ENCODE results near the gene USP32. TPM values are rescaled to one million over a fixed set of nuclear protein-coding genes. Genes with fewer than 3 reads are reported as not detected.
A peak's percentile ranks its signal among the peaks of the same experiment; 100 is the strongest.
"Not testable (repeated sequence)": the region's sequence is repeated elsewhere in the genome, so short reads cannot be mapped to it uniquely, and the experiment has no call there.

USP32 gene
- total RNA-seq, 2 donors from 2014 or later: 54.1 to 74.3 TPM

DNA sequence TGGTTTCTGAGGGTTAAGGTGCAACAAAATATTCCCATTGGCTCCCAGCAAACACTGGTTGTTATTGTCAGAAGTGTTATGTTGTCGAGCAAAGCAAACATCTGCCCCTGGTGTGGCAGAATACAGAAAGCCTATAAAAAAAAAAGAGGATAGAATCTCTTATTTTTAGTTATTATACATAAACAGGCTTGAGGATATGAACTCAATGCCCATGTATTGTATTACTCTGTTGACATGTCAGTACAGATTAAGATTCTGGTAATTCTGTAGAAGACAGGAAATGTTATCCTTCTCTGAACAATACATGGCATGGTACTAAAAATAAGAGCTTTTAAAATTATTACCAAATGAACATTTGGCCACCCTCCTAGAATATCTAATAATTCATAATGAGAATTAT lies 168.5 kb downstream of the USP32 start:
- TF ChIP-seq, protein P1, sequence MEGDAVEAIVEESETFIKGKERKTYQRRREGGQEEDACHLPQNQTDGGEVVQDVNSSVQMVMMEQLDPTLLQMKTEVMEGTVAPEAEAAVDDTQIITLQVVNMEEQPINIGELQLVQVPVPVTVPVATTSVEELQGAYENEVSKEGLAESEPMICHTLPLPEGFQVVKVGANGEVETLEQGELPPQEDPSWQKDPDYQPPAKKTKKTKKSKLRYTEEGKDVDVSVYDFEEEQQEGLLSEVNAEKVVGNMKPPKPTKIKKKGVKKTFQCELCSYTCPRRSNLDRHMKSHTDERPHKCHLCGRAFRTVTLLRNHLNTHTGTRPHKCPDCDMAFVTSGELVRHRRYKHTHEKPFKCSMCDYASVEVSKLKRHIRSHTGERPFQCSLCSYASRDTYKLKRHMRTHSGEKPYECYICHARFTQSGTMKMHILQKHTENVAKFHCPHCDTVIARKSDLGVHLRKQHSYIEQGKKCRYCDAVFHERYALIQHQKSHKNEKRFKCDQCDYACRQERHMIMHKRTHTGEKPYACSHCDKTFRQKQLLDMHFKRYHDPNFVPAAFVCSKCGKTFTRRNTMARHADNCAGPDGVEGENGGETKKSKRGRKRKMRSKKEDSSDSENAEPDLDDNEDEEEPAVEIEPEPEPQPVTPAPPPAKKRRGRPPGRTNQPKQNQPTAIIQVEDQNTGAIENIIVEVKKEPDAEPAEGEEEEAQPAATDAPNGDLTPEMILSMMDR (conservative IDR thresholded peaks at IDR 0.05): no peak
- Histone ChIP-seq H3K4me3 (ENCODE audit: low read length) (no peak overlapping the region), H3K36me3 (ENCODE audit: control insufficient read depth, insufficient read depth, low read length) (peaks cover 45% of the 10 kb centered on the region), H3K4me1 (ENCODE audit: control insufficient read depth, insufficient read depth, low read length) (peaks cover 4% of the 10 kb centered on the region), H3K9ac (ENCODE audit: extremely low read depth, low read length, poor library complexity, severe bottlenecking) (no peak overlapping the region), H3K9me3 (ENCODE audit: control insufficient read depth, low read length) (no peaks in the 10 kb centered on the region), H3K27ac (ENCODE audit: low read depth, low read length) (no peak overlapping the region), H3K27me3 (ENCODE audit: control insufficient read depth, insufficient read depth, low read length, poor library complexity, severe bottlenecking) (no peaks in the 10 kb centered on the region)
- H3K27ac Mint-ChIP-seq: peak overlapping the region; percentile 81
- peaks cover 40% of the 10 kb centered on the region for H3K36me3 Mint-ChIP-seq (ENCODE audit: low read depth)
- no peak for DNase-seq
- H3K4me1 Mint-ChIP-seq: peaks cover 8% of the 10 kb centered on the region
- 100% methylated on average over 1 of the region's 1 CpG; no CpG with 5 or more reads in 1 of the 2 experiments for WGBS, 2 experiments (ENCODE audit: insufficient coverage in 1 of 2, insufficient read length in 1 of 2)
- no peaks in the 10 kb centered on the region for H3K27me3 Mint-ChIP-seq (ENCODE audit: insufficient read depth)
- no peaks in the 10 kb centered on the region for H3K9me3 Mint-ChIP-seq
- H3K4me3 Mint-ChIP-seq: no peak overlapping the region

DNA sequence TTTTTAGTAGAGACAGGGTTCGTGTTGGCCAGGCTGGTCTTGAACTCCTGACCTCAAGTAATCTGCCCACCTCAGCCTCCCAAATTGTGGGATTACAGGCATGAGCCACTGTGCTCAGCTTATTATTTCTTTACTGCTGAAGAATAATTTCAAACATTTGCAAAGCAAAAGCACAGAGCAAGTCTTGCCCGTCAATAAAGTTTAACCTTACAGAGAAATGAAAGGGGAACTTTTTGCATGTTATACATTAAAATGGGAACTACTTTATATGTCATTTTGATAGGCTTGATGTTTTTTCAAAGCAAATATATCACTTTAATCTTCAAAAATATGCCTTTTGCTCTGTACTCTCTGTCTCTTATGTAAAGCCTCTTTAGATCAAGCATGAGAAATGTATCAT lies 173.2 kb downstream of the USP32 start:
- not testable (repeated sequence) for H3K4me1 Mint-ChIP-seq; H3K4me1 ChIP-seq (ENCODE audit: control insufficient read depth, insufficient read depth, low read length); H3K4me3 Mint-ChIP-seq; DNase-seq; H3K27me3 ChIP-seq (ENCODE audit: control insufficient read depth, insufficient read depth, low read length, poor library complexity, severe bottlenecking); H3K27ac ChIP-seq (ENCODE audit: low read depth, low read length); H3K4me3 ChIP-seq (ENCODE audit: low read length); H3K9me3 Mint-ChIP-seq; H3K9ac ChIP-seq (ENCODE audit: extremely low read depth, low read length, poor library complexity, severe bottlenecking); H3K9me3 ChIP-seq (ENCODE audit: control insufficient read depth, low read length); H3K27me3 Mint-ChIP-seq (ENCODE audit: insufficient read depth); H3K27ac Mint-ChIP-seq
- H3K36me3 Mint-ChIP-seq (ENCODE audit: low read depth): peaks cover 31% of the 10 kb centered on the region
- peaks cover 32% of the 10 kb centered on the region for H3K36me3 ChIP-seq (ENCODE audit: control insufficient read depth, insufficient read depth, low read length)
- WGBS, 2 experiments (ENCODE audit: insufficient coverage in 1 of 2, insufficient read length in 1 of 2): 86 to 92% methylated on average over 2 of the region's 2 CpGs

DNA sequence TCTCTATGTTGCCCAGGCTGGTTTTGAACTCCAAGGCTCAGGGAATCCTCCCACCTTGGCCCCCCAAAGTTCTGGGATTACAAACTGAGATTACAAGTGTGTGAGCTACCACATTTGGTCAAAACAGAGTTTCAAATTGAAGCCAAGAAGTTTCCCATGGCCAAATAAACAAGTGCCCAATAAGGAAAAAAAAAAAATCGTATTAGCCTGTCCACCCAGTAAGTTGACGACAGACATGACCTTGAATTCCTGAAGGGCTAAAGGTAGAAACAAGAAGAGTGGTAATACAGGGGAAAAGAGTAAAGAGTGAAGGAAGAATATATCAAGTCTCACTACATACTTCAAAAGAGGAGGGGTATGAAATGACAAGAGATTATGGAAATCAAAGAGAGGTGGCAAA lies 176.0 kb downstream of the USP32 start:
- not testable (repeated sequence) for H3K27me3 ChIP-seq (ENCODE audit: control insufficient read depth, insufficient read depth, low read length, poor library complexity, severe bottlenecking); H3K9me3 Mint-ChIP-seq; H3K27me3 Mint-ChIP-seq (ENCODE audit: insufficient read depth); H3K4me3 Mint-ChIP-seq; H3K9ac ChIP-seq (ENCODE audit: extremely low read depth, low read length, poor library complexity, severe bottlenecking); H3K4me1 ChIP-seq (ENCODE audit: control insufficient read depth, insufficient read depth, low read length); H3K4me1 Mint-ChIP-seq; H3K27ac Mint-ChIP-seq; H3K27ac ChIP-seq (ENCODE audit: low read depth, low read length); H3K4me3 ChIP-seq (ENCODE audit: low read length); H3K9me3 ChIP-seq (ENCODE audit: control insufficient read depth, low read length); DNase-seq
- no CpG with 5 or more reads among the region's 2 CpGs for WGBS, 2 experiments (ENCODE audit: insufficient coverage in 1 of 2, insufficient read length in 1 of 2)
- H3K36me3 ChIP-seq (ENCODE audit: control insufficient read depth, insufficient read depth, low read length): peaks cover 11% of the 10 kb centered on the region
- H3K36me3 Mint-ChIP-seq (ENCODE audit: low read depth): peaks cover 18% of the 10 kb centered on the region

DNA sequence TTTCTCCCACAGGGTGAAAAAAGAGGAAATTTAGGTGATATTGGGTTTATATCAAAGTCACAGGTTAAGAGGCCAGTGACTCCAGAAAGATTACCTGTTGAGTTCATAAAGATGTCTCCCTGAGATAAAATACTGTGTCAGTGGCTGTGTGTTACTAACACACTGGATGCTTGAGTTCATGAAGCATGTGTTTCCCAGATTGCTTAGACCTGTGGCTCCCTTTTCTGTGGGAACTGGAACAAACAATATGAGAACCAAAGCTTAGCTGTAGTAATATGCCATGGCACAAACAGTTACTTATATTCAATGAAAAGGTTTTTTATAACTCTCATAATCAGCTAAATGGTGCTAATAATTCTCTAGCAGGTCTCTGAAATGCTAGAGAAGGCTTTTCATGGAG lies 180.7 kb downstream of the USP32 start:
- H3K9me3 ChIP-seq (ENCODE audit: control insufficient read depth, low read length); H3K9ac ChIP-seq (ENCODE audit: extremely low read depth, low read length, poor library complexity, severe bottlenecking); H3K27me3 Mint-ChIP-seq (ENCODE audit: insufficient read depth); H3K9me3 Mint-ChIP-seq; H3K4me3 Mint-ChIP-seq; H3K4me1 Mint-ChIP-seq; H3K4me3 ChIP-seq (ENCODE audit: low read length); H3K27me3 ChIP-seq (ENCODE audit: control insufficient read depth, insufficient read depth, low read length, poor library complexity, severe bottlenecking); H3K27ac Mint-ChIP-seq; H3K27ac ChIP-seq (ENCODE audit: low read depth, low read length); H3K4me1 ChIP-seq (ENCODE audit: control insufficient read depth, insufficient read depth, low read length); DNase-seq: not testable (repeated sequence)
- peaks cover 11% of the 10 kb centered on the region for H3K36me3 Mint-ChIP-seq (ENCODE audit: low read depth)
- peaks cover 12% of the 10 kb centered on the region for H3K36me3 ChIP-seq (ENCODE audit: control insufficient read depth, insufficient read depth, low read length)

DNA sequence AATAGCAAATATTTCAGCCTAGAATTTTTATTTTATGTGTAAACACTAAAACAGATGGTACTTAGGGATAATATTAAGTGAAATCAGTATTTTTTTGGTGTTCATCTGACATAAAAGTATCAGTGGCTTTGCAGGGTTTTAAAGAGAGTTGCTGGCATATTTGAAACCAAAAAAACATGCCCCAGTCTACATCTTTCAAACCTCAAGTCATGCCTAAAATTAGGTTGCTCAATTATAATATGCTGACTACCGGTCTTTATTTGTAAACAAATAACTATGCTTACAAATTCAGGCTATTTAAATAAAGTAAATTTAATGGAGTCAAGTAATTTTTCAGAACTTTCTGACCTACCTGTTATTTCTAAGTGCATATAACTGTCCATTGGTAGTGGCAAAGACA lies 183.6 kb downstream of the USP32 start:
- H3K4me3 Mint-ChIP-seq; H3K4me1 ChIP-seq (ENCODE audit: control insufficient read depth, insufficient read depth, low read length); H3K27me3 ChIP-seq (ENCODE audit: control insufficient read depth, insufficient read depth, low read length, poor library complexity, severe bottlenecking); H3K36me3 ChIP-seq (ENCODE audit: control insufficient read depth, insufficient read depth, low read length); H3K4me1 Mint-ChIP-seq; H3K9me3 Mint-ChIP-seq; H3K4me3 ChIP-seq (ENCODE audit: low read length); DNase-seq; H3K27ac Mint-ChIP-seq; H3K27ac ChIP-seq (ENCODE audit: low read depth, low read length); H3K9ac ChIP-seq (ENCODE audit: extremely low read depth, low read length, poor library complexity, severe bottlenecking); H3K9me3 ChIP-seq (ENCODE audit: control insufficient read depth, low read length); H3K27me3 Mint-ChIP-seq (ENCODE audit: insufficient read depth): not testable (repeated sequence)
- WGBS, 2 experiments (ENCODE audit: insufficient coverage in 1 of 2, insufficient read length in 1 of 2): no CpG with 5 or more reads among the region's 1 CpG
- peaks cover 14% of the 10 kb centered on the region for H3K36me3 Mint-ChIP-seq (ENCODE audit: low read depth)

DNA sequence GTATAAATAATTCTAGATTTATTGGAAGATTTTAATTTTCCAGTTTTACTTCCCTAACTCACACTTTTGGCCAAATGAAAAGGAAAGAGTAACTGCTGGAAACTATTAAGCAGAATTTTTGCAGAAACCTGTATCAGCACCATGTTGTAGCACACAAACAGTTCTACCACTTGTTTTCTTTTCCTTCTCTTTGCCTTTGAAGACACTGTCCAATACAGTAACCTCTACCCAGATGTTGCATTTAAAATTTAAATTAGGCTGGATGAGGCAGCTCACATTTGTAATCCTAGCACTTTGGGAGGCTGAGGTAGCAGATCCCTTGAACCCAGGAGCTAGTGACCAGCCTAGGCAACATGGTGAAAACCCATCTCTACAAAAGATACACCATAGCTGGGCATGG lies 186.2 kb downstream of the USP32 start:
- not testable (repeated sequence) for H3K4me3 ChIP-seq (ENCODE audit: low read length); H3K27ac Mint-ChIP-seq; H3K4me1 Mint-ChIP-seq; H3K9me3 Mint-ChIP-seq; H3K36me3 ChIP-seq (ENCODE audit: control insufficient read depth, insufficient read depth, low read length); H3K9me3 ChIP-seq (ENCODE audit: control insufficient read depth, low read length); DNase-seq; H3K4me1 ChIP-seq (ENCODE audit: control insufficient read depth, insufficient read depth, low read length); H3K9ac ChIP-seq (ENCODE audit: extremely low read depth, low read length, poor library complexity, severe bottlenecking); H3K27ac ChIP-seq (ENCODE audit: low read depth, low read length); H3K27me3 ChIP-seq (ENCODE audit: control insufficient read depth, insufficient read depth, low read length, poor library complexity, severe bottlenecking); H3K27me3 Mint-ChIP-seq (ENCODE audit: insufficient read depth); H3K4me3 Mint-ChIP-seq
- peaks cover 18% of the 10 kb centered on the region for H3K36me3 Mint-ChIP-seq (ENCODE audit: low read depth)

DNA sequence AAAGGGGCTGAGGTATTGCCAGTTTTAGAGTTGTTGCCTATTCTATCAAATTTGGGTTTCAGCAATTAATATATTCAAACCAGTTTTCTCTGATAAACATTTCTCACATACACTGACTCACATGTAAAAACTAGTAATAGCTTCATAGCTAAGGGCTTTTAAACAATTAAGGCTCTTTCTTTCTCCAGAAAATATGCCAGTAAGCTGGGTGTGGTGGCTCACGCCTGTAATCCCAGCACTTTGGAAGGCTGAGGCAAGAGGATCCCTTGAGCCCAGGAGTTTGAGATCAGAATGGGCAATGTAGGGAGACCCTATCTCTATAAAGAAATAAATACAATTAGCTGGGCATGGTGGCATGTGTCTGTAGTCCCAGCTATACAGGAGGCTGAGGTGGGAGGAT lies 193.3 kb downstream of the USP32 start:
- Mint-ChIP-seq H3K36me3 (ENCODE audit: low read depth) (peaks cover 49% of the 10 kb centered on the region), H3K27ac (peak overlapping the region; percentile 17)
- DNase-seq; H3K4me3 Mint-ChIP-seq; H3K4me3 ChIP-seq (ENCODE audit: low read length); H3K4me1 ChIP-seq (ENCODE audit: control insufficient read depth, insufficient read depth, low read length); H3K27ac ChIP-seq (ENCODE audit: low read depth, low read length); H3K9me3 Mint-ChIP-seq; H3K9me3 ChIP-seq (ENCODE audit: control insufficient read depth, low read length); H3K27me3 Mint-ChIP-seq (ENCODE audit: insufficient read depth); H3K4me1 Mint-ChIP-seq; H3K9ac ChIP-seq (ENCODE audit: extremely low read depth, low read length, poor library complexity, severe bottlenecking): not testable (repeated sequence)
- H3K36me3 ChIP-seq (ENCODE audit: control insufficient read depth, insufficient read depth, low read length): peaks cover 25% of the 10 kb centered on the region
- H3K27me3 ChIP-seq (ENCODE audit: control insufficient read depth, insufficient read depth, low read length, poor library complexity, severe bottlenecking): peaks cover 10% of the 10 kb centered on the region
- WGBS, 2 experiments (ENCODE audit: insufficient coverage in 1 of 2, insufficient read length in 1 of 2): 100% methylated on average over 1 of the region's 1 CpG; no CpG with 5 or more reads in 1 of the 2 experiments

Measured in endodermal cell (in vitro differentiated cells).